HepG2 (cell line): ENCODE measurements around the gene CCDC177. TPM values are rescaled to one million over a fixed set of nuclear protein-coding genes. Genes with fewer than 3 reads are reported as not detected.
A peak's percentile ranks its signal among the peaks of the same experiment; 100 is the strongest.

Source experiments
- AGO1 ChIP-seq: fragments of 200-400 bp; formaldehyde crosslinking; IDR thresholded peaks from 2 replicates; pipeline ENCODE4 v1.6.1; 2017; ENCODE audit warnings: mild to moderate bottlenecking, low read depth, low read length, moderate library complexity; ENCODE audit not compliant: poor library complexity, severe bottlenecking
- FOSL2 ChIP-seq: sonication (generic); formaldehyde crosslinking; IDR thresholded peaks from 2 replicates; pipeline ENCODE4 v1.4.0; 2020; ENCODE audit warnings: missing genetic modification reagents
- FOXA3 ChIP-seq: IDR thresholded peaks from 2 replicates; pipeline ENCODE4 v1.6.1; 2016; ENCODE audit warnings: missing genetic modification reagents, missing compliant biosample characterization
- HNF1A ChIP-seq, 2 experiments: sonication (generic) in 1 of 2; formaldehyde crosslinking in 1 of 2; IDR thresholded peaks; 2 replicates each; pipeline versions ENCODE4 v1.4.0 to v1.6.1; 2016 to 2020; ENCODE audit warnings: borderline replicate concordance in 1 of 2, low read depth in 1 of 2, mild to moderate bottlenecking in 1 of 2, missing genetic modification reagents in 1 of 2
- HNRNPLL ChIP-seq: fragments of 200-400 bp; formaldehyde crosslinking; IDR thresholded peaks from 2 replicates; pipeline ENCODE4 v1.6.1; 2017; ENCODE audit warnings: mild to moderate bottlenecking, low read depth, low read length; ENCODE audit not compliant: poor library complexity, severe bottlenecking
- KDM2A ChIP-seq: sonication (generic); formaldehyde crosslinking; IDR thresholded peaks from 2 replicates; pipeline ENCODE4 v1.4.0; 2020; ENCODE audit warnings: low read depth, missing genetic modification reagents, borderline replicate concordance
- SNAPC4 ChIP-seq: sonication (generic); formaldehyde crosslinking; IDR thresholded peaks from 2 replicates; pipeline ENCODE4 v1.4.0; 2020; ENCODE audit warnings: mild to moderate bottlenecking, missing genetic modification reagents
- ZC3H13 ChIP-seq: sonication (generic); formaldehyde crosslinking; IDR thresholded peaks from 2 replicates; pipeline ENCODE4 v1.8.1; 2023; ENCODE audit warnings: mild to moderate bottlenecking, missing genetic modification reagents, moderate library complexity
- ZFP82 ChIP-seq: sonication (generic); formaldehyde crosslinking; IDR thresholded peaks from 2 replicates; pipeline ENCODE4 v1.5.1; 2020; ENCODE audit warnings: mild to moderate bottlenecking, missing genetic modification reagents, borderline replicate concordance
- ZNF121 ChIP-seq: sonication (generic); formaldehyde crosslinking; IDR thresholded peaks from 2 replicates; pipeline ENCODE4 v1.5.0; 2020; ENCODE audit warnings: mild to moderate bottlenecking, missing genetic modification reagents
- ZNF253 ChIP-seq: sonication (generic); formaldehyde crosslinking; IDR thresholded peaks from 2 replicates; pipeline ENCODE4 v1.8.0; 2022; ENCODE audit warnings: mild to moderate bottlenecking, missing genetic modification reagents, borderline replicate concordance
- ZNF558 ChIP-seq: sonication (generic); formaldehyde crosslinking; IDR thresholded peaks from 2 replicates; pipeline ENCODE4 v1.9.0; 2022; ENCODE audit warnings: mild to moderate bottlenecking, missing genetic modification reagents, borderline replicate concordance
- ZNF773 ChIP-seq: sonication (generic); formaldehyde crosslinking; IDR thresholded peaks from 2 replicates; pipeline ENCODE4 v1.4.0; 2020; ENCODE audit warnings: missing genetic modification reagents, borderline replicate concordance
- ZNF776 ChIP-seq: sonication (generic); formaldehyde crosslinking; IDR thresholded peaks from 2 replicates; pipeline ENCODE4 v1.4.0; 2020; ENCODE audit warnings: mild to moderate bottlenecking, missing genetic modification reagents
- polyA plus RNA-seq, 8 experiments: library from polyadenylated mRNA; depleted of rRNA in 3 of 8; stranded (reverse) in 7 of 8; unstranded in 1 of 8; fragments of >200 nt; fragmentation: Illumina TruSeq in 4 of 8; extraction: Trizol in 4 of 8; gene quantifications; 2 replicates each; pipeline versions ENCODE4 v1.2.1 to v1.2.3, GENCODE V29; 2011 to 2016; ENCODE audit warnings: low read depth in 4 of 8, missing spikeins in 1 of 8, mixed read lengths in 1 of 8; ENCODE audit not compliant: insufficient read depth in 1 of 8
- total RNA-seq, 5 experiments: library from RNA; depleted of rRNA; stranded (reverse); fragments of >200 nt; fragmentation: Illumina TruSeq; extraction: Trizol; gene quantifications; 2 replicates each; pipeline ENCODE4 v1.2.3, GENCODE V29; 2016; ENCODE audit warnings: low read depth in 1 of 5
- TF ChIP-seq, protein P1 (sequence below): sonication (generic); formaldehyde crosslinking; IDR thresholded peaks from 2 replicates; pipeline ENCODE4 v1.4.0; 2020; ENCODE audit warnings: missing genetic modification reagents
- TF ChIP-seq, protein P2 (sequence below): IDR thresholded peaks from 2 replicates; pipeline ENCODE4 v1.6.1; 2018; ENCODE audit warnings: missing genetic modification reagents, mild to moderate bottlenecking, missing compliant biosample characterization

The CCDC177 gene
- total and polyA plus RNA-seq, 2 of the 13 experiments (the other 11 are each of a cell fraction or from before 2014, with no cell fraction given): not detected

DNA sequence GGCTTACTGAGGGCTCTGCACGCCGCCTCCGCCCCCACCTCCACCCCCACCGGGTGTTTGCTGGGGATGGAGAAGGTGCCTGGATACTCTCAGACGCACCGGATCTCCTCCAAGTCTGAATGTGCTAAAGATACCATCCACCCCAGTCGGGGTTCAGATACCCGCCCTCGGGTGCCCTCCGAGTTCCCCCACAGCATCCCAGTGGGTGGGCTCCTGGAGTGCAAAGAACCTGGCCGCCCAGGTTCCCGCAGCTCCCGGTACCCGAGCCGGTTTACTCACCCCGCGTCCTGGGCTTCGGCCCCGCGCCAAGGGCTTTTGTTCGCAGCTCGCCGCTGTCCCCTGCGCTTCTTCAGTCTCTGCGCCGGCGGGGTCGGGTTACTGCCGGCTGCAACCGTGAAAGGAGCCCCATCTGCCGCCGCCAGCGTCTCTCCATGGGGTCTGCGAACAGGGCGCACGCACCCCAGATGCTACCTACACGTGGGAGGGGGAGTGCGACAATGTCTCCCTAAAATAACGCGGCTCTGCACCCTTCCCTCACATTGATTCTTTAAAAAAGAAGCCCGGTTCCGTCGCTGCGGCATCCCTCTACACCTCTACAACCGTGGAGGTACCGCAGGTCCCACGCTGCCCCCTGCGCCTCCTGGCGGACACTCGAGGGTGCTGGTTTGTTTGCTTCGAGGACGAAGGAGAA is at the start of gene CCDC177 (continued):
- TF ChIP-seq SNAPC4 (CRISPR knock-in tag) (no peak), HNF1A (IDR thresholded peaks at IDR 0.05; ENCODE audit: low read depth) (no peak), HNF1A (CRISPR knock-in tag; IDR thresholded peaks at IDR 0.05; ENCODE audit: borderline replicate concordance) (no peak), ZFP82 (CRISPR knock-in tag) (no peak), ZNF558 (no peak), ZC3H13 (CRISPR knock-in tag) (no peak), ZNF773 (CRISPR knock-in tag) (no peak), FOSL2 (CRISPR knock-in tag) (no peak), KDM2A (CRISPR knock-in tag) (peak; percentile 67; the same call in 1 of the 2 replicates), ZNF253 (no peak), AGO1 (no peak), ZNF776 (no peak), ZNF121 (no peak), HNRNPLL (peak; percentile 75), FOXA3 (CRISPR knock-in tag) (no peak)
- TF ChIP-seq, protein P1, sequence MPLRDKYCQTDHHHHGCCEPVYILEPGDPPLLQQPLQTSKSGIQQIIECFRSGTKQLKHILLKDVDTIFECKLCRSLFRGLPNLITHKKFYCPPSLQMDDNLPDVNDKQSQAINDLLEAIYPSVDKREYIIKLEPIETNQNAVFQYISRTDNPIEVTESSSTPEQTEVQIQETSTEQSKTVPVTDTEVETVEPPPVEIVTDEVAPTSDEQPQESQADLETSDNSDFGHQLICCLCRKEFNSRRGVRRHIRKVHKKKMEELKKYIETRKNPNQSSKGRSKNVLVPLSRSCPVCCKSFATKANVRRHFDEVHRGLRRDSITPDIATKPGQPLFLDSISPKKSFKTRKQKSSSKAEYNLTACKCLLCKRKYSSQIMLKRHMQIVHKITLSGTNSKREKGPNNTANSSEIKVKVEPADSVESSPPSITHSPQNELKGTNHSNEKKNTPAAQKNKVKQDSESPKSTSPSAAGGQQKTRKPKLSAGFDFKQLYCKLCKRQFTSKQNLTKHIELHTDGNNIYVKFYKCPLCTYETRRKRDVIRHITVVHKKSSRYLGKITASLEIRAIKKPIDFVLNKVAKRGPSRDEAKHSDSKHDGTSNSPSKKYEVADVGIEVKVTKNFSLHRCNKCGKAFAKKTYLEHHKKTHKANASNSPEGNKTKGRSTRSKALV (CRISPR knock-in tag): peak; percentile 61; the same call in 1 of the 2 replicates
- TF ChIP-seq, protein P2, sequence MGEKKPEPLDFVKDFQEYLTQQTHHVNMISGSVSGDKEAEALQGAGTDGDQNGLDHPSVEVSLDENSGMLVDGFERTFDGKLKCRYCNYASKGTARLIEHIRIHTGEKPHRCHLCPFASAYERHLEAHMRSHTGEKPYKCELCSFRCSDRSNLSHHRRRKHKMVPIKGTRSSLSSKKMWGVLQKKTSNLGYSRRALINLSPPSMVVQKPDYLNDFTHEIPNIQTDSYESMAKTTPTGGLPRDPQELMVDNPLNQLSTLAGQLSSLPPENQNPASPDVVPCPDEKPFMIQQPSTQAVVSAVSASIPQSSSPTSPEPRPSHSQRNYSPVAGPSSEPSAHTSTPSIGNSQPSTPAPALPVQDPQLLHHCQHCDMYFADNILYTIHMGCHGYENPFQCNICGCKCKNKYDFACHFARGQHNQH (CRISPR knock-in tag): peak; percentile 16; the same call in 1 of the 2 replicates
